Fibroblast of skin of abdomen (primary cell): ENCODE data around the gene HTRA3.
A peak's percentile ranks its signal among the peaks of the same experiment; 100 is the strongest.

Experiments
- DNase-seq: peaks from one replicate; pipeline ENCODE4 v3.0.0-alpha.2; 2013

HTRA3 gene

DNA sequence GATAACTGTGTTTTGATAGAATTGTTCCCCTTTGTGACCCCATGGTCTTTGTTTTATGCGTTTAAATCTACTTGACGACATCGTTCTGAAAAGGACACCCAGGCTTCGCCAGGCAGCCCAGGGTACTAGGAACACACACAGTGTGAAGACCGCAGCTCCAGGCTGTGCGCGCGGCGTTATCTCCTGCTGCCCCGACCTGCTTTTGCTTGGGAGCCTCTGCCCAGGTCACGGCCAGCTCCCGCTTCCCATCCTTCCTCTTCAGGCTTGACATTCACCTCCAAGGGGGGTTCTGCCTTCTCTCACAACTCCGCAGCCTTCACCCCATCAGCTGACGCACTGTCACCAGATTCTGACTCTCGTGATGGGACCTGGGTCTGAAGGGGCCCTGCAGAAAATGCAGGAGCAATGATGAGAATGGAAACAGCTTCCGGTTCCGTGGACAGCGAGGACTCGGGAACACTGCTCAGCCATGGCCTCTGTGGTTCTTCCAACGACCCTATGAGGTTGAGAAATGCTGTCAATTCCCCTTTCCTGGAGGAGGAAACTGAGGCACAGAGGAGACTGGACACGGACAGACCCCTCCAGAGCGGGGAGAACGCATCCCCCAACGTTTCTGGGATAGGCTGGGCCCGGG is 536 bp upstream of the HTRA3 start:
- no peak for DNase-seq

GRCh38 chr4:8270418-8270771 is 841 bp downstream of the HTRA3 start:
- no peak for DNase-seq

- no peak for DNase-seq
Measured at GRCh38 chr4:8270912-8271815, 1.6 kb downstream of the HTRA3 start.

- no peak for DNase-seq
Measured at GRCh38 chr4:8271821-8272220, 2.3 kb downstream of the HTRA3 start.

GRCh38 chr4:8272472-8273428 is 3.2 kb downstream of the HTRA3 start:
- DNase-seq: no peak

DNA sequence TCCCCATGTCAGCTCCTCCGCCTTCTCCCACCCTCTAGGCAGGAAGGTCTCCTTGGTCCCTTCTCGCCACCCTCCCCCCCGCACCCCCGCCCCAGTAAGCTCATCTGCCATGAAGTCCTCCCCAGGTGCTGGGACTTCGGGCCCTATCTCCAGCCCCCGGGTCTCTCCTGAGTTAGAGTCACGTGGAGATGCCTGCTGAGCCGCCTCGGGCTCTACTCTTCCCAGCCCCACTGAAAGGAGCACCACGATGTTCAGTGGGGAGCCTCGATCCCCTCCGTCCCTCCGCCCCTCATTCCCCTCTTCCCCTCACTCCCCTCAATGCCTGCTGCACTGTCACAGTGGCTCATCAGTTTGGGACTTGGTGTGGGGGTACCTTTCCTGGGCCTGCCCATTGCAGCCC is 3.9 kb downstream of the HTRA3 start:
- no peak for DNase-seq

- no peak for DNase-seq
Measured at GRCh38 chr4:8274066-8274652, 4.6 kb downstream of the HTRA3 start.

DNA sequence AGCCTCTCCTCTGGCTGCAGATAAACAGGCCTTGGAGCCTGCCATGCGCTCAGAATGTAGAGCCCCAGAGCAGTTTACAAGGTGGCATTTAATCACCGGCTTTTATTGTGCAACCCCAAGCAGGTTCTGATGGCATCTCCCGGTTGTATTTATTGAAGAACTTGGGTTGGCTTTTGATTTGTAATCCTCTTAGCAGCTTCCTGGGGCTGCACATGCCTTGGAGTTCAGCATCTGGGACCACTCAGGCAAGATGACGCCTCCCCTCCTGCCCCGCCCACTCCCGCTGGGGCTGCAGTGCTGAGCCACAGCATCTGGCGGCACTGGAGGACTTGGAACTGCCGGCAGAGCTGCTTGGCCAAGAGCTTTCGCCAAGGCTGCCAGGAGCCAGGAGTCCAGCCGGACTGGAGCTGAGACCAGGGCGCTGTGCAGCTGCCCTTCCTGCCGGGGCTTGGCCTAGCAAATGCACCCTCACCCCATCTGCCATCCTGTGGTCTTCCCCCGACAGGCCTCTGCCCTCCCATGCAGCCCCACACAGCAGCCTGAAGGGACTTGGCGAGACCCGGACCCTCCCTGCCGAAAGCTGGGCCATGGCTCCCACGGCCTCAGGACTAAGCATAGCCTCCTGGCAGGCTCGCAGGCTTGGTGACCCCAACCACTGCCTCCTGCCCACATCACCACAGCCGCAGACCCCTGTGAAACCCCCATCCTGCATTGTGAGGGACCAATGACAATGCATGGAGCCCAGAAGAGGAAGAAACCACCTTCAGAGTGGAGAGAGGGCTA is 5.4 kb downstream of the HTRA3 start:
- DNase-seq: peak; percentile 94

DNA sequence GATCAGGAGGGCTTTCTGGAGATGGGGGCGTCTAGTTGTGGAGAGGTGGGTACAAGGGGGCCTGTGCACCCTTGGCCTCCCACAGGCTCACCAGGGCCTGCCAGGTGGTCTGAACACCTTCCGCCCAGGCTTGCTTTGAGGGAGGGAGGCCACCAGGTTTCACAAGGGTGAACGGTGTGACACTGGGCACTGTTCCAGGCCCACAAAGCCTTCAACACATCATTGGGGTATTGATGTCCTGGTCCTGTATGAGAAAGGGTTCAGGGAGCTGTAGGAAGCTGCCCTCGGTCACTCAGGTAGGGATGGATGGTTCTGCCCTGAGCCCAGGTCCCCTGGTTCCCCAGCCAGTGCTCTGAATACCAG is 6.0 kb downstream of the HTRA3 start:
- DNase-seq: no peak

- peak; percentile 38 for DNase-seq
Measured at GRCh38 chr4:8276358-8277240, 7.0 kb downstream of the HTRA3 start.

- no peak for DNase-seq
Measured at GRCh38 chr4:8277356-8278008, 7.9 kb downstream of the HTRA3 start.

DNA sequence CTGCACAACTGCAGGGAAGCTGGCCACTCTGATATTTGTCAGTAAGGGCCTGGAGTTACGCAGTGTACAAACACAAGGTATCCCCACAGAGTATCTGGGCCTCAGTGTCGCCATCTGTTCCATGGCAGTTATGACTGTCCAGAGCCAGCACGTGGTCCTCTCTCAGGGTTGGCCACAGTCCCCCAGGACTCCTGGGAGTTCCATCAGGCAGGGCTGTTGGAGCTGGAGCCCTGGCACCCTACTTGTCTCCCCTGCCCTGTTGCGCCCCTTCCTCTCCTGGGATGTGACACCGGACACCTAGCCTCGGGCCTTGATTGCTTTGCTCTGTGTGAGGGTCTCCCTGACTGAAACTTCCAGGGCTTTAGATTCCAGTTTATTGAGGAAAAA is 8.4 kb downstream of the HTRA3 start:
- no peak for DNase-seq

DNA sequence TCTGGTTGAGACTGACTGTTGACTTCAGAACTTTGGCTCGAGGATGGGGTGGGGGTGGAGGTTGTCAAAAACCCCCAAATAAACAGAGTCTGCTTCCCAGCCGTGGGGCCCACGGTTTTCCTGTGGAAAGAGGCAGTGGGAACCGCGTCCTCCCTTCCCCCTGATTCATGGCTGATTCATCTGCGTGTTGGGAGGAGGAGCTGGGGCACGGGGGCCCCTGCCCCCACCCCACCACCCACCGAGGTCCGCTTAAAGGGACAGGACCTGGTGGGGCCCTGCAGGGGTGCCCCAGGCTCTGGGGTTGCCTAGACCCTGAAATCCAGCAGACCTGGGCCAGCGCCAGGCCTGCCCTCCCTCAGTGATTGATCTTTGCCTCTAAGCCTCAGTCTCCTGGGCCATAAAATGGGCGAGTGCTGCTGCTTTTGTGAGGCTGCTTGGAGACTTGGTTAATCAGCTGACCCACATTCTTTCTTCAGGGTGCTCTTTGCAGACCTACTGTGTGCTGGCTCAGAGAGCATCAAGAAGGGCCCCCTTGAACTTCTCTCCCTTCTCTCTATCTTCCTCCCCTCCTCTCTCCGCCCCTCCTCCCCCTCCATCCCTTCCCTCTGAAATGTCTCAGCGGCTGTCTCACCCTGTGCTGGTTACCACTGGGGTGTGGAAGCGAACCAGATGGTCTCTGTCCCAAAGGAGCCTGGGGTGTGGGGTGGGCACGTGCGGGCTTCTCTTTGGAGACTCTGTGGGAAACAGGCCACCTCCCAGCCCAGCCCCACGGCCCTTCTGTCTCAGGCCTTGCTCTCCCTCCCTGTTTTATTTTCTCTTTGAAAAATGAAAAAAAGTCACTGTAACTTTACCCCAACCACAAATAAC is 9.1 kb downstream of the HTRA3 start:
- DNase-seq: peak; percentile 98

DNA sequence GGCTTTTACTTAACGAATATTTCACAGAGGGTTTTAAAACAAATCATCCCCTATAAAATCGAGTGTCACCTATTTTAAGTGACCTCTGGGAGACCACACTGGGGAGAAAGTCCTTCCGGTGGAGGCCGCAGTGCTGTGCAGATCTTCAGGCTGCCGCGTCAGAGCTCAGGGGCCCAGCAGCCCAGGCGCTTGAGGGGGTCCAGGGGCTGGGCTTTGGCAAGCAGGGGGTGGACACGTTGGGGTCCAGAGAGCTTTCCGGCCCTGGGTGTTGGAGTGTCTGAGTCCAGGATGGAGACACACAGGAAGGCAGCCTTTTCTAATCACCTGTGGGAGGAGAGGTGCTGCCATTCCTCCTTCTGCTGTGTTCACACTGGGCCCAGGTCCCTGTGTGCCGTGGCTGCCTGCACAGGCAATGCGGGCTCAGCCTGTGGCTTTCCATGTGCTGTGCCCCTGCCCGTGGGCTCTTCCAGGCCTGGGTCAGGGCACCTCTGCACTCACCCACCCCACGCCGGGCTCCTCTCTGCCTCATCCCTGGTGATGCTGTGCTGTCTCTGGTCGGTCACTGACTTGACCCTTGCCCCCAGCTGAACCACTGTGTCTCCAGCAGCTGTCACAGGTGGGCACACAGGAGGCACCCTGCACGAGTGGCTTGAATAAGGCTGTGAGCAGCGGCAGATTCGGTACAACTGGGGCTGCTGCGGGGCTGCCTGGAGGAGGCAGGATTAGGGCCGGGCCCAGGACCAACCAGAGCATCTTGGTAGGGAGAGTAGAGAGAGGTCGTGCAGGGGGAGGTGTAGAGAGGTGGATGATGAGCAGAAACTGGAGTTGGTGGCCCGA is 10.0 kb downstream of the HTRA3 start:
- no peak for DNase-seq

DNA sequence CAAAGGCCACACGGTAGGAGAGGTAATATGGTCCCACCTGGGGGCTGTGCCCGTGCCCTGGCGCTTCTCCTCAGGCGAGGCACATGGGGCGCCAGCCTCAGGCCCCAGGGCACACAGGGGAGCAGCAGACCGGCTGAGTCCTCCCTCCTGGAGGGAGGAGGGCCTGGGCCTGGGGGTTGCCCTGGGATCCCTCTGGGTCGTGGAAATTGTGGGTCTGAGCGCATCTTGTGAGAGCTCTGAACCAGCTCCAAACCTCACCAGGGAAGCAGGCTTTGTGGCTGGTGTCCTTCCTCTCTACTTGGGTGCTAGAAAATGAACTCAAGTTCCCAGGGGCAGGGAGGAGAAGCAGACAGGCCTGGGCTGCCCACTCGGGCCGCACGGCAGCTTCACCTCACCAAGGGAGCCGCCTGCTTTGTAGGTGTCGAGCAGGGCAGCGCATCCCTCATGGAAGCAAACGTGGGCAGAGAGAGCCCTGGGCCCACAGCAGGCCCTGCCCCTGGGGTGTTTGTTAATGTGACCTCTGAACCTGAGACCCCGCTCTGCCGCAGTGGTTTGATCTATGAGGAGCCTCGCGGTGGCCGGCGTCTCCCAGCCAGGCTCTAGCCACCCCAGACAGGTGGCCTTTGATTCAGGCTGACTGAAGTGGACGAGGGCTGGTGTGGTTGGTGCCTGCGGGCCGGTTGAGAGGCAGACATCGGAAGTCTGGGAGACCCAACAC is 10.8 kb downstream of the HTRA3 start:
- no peak for DNase-seq

DNA sequence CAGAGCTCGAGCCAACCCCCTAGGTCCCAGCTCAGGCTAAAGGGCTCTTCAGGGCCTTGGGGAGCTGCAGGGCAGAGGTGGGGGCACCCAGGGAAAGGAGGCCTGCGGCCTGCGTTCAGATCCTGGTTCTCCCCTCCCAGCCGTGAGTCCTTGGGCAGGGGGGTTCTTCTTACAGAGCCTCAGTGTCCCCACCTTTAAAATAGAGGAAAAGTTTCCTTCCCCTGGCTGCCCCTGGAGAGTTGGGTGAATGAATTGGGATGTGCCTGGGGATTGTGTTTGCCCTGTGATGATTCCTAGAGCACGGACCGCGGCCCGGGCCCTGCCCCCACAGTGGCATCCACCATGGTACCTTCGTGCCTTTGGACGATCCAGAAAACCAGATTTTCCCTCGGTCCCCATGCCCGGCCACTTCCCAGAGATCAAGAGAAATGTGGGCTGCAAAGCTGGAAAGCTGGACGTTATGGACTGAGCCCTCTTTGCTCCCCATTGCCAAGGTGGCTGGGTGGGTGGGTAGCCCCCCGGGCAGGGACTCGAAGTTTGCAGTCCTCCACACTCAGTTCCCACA is 11.4 kb downstream of the HTRA3 start:
- no peak for DNase-seq

DNA sequence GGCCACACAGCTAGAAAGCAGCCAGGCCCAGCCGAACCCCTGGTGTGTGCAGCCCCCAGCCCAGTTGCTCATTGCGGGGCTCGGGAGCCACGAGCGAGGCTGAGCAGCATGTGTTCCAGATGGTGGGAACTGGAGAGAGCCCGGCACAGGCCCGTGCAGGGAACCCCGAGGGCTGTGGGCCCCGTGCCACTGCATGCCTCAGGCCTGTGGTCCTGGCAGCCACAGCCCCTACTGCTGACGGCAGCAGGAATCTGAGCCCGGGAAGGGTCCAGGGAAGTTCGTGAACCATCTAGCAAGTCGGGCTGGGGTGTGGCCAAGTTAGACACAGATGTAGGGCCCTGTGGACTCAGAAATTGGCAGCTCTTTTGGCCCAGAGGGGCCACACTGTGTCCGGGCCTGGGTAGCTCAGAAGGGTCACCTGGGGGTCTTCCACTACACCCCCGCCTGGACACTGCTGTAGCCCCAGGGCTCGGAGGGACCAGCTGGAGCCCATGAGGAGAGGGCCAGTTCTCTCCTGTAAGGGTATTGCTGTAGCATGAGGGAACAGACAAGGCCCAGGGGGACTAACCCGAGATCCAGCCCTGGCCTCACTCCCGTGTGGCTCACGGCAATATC is 12.1 kb downstream of the HTRA3 start:
- peak; percentile 90 for DNase-seq
